ENCODE measurements around the gene PPP1R2. TPM values are rescaled to one million over a fixed set of nuclear protein-coding genes. Genes with fewer than 3 reads are reported as not detected.

PPP1R2 gene
- polyA plus RNA-seq, 3 donors = 60.6 to 65.4 (median 64.9) TPM

DNA sequence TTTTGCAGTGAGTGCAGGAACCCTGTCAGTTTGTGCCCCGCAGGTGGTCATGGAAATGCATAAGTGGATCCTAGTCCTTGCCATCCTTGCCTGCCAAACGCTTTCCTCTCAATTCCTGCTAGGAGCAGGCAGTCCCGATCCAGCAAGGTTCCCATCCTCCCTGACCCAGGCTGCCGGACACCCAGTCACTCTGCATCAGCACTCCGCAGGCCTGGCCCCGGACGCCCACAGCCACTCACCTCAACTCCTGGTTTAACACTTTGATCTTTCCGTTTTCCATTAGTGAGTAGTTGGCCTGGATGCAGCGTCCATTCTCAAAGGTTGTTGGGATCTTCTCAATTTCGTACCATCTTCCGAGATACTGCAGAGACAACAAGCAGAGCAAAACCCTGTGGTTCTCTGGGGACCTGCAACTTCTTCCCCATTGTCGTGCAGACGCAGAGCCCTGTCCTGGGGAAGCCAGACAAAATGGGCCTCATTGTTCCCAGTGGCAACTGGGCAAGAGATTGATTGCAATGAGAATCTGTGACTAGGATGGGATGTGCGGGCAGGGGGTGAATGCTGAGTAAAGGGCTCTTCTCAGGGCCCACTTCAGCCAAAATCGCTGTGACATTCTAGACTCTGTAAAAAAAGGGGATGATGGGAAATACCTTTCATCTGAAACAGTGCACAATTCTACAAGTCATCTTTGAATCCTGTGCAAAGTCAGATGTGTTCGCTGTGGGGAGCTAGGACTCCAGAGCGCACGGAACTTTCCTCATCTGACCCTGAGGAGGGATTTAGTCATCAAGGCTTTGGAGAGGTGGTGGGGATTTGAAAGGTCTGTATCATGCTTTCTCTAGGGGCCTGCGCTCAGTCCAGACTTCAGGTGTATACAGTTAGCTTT is 30.7 kb upstream of the PPP1R2 start:
- DNase-seq (ENCODE audit: extremely low read depth in 1 of 11, low read depth in 9 of 11, low spot score in 4 of 11) = no peak

DNA sequence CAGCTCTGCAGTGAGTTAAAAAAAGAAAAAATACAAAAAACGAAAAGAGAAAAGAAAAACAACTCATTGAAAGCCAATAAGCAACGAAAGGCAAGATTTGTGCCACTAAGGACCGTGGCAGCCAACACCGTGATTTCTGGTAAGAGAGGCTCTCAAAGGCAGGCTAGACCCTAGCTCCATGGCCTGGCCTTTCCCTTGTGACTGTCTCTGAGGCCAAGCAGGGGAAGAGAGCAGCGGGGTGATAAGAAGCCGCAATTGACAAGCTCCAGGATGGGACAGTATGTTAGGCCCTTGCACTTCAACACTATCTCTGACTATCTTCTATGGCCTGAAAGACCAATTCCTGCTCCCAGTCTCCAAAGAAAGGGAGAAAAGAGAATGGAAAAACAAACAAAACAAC is 28.2 kb upstream of the PPP1R2 start:
- no peak for DNase-seq (ENCODE audit: extremely low read depth in 1 of 11, low read depth in 9 of 11, low spot score in 4 of 11)

DNA sequence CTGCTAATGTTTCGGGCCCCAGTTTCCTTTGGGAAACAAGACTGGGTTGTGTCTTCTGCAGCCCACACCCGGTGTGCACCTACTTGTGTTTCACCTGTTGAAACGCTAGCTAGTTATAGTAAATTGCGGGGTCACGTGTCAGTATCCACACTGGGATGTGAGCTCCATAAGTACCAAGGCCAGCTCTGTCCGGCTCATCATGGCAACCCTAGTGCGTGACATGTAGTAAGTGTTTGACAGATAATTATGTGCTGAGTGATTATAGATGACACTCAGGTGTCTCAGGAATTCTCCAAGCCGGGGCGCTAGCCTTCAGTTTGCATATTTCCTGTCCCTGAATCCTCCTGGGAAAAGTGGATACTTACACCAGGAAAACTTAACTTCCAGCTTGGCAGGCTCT is 27.8 kb upstream of the PPP1R2 start:
- DNase-seq (ENCODE audit: extremely low read depth in 1 of 11, low read depth in 9 of 11, low spot score in 4 of 11) = no peak

DNA sequence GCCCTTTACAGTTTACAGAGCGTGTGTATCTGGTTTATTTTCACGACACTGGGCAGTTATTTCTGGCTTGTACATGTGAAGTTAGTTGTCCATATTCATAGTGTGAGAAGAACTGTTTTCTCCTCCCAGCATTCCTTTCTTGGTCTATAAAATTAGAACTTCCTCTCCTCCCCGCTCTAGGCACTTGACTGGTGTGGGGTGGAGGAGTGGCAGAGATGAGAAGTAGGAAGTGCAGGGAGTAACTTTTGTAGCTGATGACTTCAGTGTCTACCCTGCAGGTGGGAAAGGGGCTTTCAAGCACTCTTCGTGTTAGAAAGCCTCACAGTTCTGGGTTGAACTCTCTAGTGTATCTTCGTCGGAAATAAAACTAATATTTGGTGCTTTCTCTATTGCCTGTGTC is 27.2 kb upstream of the PPP1R2 start:
- DNase-seq (ENCODE audit: extremely low read depth in 1 of 11, low read depth in 9 of 11, low spot score in 4 of 11) = no peak

DNA sequence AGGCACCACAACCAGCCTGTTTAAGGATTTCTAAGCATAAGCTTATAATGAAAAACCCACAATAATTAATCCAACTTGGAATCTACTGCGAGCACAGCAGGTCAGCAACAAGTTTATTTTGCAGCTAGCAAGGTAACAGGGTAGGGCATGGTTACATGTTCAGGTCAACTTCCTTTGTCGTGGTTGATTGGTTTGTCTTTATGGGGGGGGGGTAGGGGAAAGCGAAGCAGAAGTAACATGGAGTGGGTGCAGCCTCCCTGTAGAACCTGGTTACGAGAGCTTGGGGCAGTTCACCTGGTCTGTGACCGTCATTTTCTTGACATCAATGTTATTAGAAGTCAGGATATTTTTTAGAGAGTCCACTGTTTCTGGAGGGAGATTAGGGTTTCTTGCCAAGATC is 25.5 kb upstream of the PPP1R2 start:
- DNase-seq (ENCODE audit: extremely low read depth in 1 of 11, low read depth in 9 of 11, low spot score in 4 of 11) = no peak

DNA sequence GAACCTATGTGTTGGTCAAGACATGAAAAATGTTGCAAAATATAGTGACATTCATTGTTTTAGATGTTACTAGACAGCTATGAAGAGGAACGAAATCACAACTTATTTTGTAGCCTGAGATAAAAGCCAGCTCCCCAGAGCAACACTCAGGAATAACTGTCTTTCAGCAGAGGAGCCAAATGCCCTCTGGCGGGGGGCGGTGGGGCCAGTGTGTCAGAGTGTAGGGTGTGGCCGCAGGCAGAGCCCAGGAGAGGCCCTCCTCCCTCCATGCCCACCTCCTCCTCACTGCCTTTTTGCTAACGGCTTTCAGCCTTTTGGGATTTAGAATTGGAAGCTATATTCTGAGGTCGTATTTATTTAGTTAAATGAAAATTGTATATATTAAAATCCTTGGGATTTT is 23.7 kb upstream of the PPP1R2 start:
- no peak for DNase-seq (ENCODE audit: extremely low read depth in 1 of 11, low read depth in 9 of 11, low spot score in 4 of 11)

DNA sequence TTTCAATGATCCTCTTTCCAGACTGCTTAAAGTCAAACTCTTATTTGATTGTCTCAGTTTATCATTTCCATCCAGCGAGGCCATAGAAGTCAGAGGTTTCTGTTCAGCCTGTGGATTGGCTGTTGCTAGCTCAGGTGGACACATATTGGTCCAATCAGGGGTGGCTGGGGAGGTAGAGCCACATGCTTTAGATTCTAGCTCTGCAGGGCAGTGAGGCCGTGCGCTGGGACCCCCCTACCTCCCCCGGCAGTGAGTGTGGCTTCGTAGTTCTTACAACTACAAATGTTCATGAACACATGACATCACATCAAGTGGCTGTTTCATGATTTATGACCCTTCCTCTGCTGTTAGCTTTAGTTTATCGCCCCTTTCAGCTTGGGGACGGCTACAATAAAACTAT is 22.6 kb upstream of the PPP1R2 start:
- no peak for DNase-seq (ENCODE audit: extremely low read depth in 1 of 11, low read depth in 9 of 11, low spot score in 4 of 11)

DNA sequence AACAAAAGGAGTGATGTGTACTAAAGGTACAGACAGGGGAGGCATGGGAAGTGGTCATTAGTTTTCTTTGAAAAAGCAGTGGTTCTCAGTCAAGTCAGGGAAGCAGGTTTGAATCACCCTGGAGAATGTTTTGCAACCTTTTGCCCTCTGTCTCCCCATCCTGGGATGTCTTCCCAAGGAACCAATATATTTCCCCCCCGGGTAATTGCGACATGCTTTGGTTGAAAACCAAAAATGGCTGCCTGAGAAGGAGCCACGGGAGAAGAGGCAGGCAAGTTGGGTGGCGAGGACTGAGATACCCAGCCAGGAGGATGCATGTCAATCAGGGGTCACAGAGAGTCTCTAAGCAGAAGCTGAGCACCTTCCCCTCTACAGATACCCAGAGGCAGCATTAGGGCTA is 20.2 kb upstream of the PPP1R2 start:
- no peak for DNase-seq (ENCODE audit: extremely low read depth in 1 of 11, low read depth in 9 of 11, low spot score in 4 of 11)

DNA sequence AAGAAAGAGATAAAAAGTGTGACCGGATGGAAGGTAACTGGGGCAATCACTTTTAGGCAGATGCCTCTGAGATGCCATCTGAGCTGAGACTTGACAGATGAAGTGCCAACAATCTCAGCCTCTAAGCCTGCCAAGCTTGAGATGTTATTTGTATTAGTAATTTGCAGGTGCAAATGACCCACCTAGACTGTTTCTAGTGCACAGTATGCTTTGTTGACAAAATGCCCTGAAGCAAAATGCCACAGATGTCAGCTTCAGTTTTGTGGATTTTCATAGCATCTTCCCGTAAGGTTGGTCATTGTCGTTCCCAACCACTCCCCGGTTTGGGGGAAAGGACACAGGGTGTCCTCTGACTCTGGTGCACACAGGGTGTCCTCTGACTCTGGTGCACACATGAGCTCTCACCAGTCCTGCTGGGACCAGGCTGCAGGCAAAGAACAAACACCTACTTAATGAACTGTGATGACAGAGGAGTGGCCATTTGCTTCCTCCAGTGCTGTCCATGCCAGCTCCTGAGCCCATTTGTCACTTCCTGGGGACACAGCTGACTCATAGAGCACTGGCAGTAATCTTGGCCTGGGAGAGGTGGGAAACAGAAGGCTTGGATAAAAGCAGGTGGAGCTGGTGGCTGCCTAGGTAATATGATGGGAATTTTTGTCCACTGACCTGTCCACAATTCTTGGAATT is 16.7 kb upstream of the PPP1R2 start:
- no peak for DNase-seq (ENCODE audit: extremely low read depth in 1 of 11, low read depth in 9 of 11, low spot score in 4 of 11)

DNA sequence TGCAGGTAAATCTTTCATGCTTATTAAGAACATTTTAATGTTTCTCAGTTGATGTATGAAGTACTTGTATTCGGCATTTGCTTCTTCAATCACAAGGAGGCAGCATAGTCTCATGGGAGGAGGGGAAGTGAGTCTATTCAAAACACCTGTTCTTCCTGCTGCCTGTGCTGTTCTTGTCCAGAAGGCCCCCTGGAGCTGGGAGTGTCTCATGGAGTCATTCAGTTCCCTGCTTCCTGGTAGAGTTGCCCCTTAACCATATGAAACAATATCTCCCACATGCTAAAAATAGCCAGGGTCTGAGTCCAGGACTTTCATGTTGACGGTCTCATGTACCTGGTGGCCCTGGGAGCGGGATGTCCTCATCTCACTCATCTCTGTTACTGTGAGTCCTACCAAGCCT is 15.5 kb upstream of the PPP1R2 start:
- peak in 2 of 11 donors; percentile 32 to 43 for DNase-seq (ENCODE audit: extremely low read depth in 1 of 11, low read depth in 9 of 11, low spot score in 4 of 11)

DNA sequence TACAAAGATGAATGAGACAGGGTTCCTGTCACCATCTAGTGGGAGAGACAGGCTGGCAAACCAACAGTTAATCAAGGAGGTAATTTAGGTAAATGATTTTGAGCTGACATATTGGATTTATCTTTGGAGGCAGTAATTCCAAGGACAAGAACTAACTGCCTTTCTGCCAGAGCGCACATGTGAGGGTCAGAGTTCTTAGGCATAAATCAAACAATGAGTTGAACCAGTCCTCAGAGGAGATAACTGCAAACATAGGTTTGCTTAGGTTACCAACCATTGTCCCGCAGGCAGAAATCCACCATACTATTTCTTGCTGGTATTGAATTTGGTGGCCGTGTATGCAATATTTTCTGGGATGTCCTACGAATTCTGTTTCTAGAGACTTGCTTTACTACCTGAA is 14.2 kb upstream of the PPP1R2 start:
- no peak for DNase-seq (ENCODE audit: extremely low read depth in 1 of 11, low read depth in 9 of 11, low spot score in 4 of 11)

DNA sequence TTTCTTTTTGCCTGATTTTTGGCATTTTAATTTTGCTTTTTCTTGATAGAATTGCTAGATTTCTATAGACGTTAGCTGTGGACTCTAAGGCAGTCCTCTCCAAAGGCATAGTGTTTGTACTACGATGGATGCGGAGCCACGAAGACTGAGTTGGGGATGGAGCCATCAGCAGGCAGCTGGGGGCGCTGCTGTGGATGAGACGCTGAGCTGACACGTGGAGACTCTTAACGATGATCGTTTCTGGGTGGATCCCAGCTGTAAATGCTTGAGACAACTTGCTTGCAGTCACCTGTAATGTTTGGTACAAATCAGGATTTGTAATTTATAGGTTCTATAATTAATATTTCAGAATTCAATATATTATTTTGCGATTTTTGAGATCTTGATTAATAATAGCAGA is 13.3 kb upstream of the PPP1R2 start:
- no peak for DNase-seq (ENCODE audit: extremely low read depth in 1 of 11, low read depth in 9 of 11, low spot score in 4 of 11)

DNA sequence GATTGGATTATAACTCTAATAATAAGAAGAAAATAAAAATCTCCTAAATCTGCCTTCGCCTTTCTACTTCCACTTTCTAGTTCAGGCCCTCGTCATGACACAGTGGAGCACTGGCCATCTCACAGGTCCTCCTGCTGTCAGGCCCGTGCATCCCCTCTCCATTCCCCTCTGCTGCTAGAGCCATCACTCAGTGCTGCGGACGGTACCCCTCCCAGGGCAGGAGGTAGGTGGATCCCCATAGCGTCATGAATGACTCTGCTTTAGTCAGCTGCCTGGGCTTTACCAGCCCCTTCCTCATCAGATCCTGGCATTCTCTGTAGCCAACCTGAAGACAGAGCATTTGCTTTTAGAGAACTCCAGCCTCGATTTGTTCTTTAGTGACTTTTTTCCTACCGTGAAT is 12.0 kb upstream of the PPP1R2 start:
- no peak for DNase-seq (ENCODE audit: extremely low read depth in 1 of 11, low read depth in 9 of 11, low spot score in 4 of 11)

DNA sequence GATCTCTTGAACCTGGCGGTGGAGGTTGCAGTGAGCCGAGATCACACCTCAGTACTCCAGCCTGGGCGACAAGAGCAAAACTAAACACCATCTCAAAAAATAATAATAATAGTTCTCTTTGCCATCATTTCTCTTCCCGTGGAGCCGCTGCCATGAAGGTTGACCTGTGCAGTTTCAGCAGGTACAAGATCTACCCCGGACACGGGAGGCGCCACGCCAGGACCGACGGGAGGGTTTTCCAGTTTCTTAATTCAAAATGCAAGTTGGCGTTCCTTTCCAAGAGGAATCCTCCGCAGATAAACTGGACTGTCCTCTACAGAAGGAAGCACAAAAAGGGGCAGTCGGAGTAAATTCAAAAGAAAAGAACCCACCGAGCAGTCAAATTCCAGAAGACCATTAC is 11.3 kb upstream of the PPP1R2 start:
- DNase-seq (ENCODE audit: extremely low read depth in 1 of 11, low read depth in 9 of 11, low spot score in 4 of 11) = no peak

DNA sequence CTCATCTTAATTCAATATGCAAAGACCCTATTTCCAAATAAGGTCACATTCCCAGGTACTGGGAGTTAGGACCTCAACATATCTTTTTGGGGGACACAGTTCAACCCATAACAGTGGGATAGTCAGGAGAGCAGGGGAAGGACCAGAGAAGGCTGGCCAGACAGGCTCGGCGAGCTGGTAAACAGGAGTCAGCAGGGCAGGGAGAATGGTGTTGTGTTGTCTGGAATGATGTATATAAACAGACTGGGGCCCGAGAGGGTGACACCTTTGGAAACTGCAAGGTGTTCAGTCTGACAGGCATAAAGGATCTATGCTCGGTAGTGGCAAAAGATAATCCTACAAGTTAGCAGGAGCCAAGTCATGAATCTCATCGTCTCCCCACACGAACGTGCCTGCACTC is 10.1 kb upstream of the PPP1R2 start:
- no peak for DNase-seq (ENCODE audit: extremely low read depth in 1 of 11, low read depth in 9 of 11, low spot score in 4 of 11)

DNA sequence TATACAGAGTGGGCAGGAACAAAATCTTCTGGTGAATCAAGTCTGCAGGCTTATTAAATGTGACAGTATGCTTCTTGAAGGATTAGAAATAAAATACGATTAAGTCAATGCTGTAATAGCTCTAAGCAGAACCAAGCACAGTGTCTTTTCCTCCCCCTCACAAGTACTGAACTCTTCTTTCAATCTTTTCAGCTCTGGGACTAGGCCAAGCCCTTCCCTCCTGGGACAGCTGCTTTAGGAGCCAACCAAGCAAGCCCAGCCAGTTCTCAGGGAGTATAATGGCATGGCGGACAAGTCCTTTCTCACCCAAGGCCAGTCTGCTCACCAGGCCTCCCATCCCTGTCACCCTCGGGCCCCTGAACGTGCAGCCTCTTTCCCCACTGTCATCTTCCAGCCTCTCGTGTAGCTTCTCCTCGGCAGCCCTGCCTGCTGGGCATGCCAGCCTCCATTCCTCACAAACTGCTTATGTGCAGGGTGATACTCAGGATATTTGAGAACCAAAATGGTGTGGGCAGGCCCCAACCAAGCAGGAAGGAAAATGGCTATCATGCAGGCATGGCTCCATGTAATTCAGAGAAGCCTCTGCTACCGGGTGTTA is 8.4 kb upstream of the PPP1R2 start:
- no peak for DNase-seq (ENCODE audit: extremely low read depth in 1 of 11, low read depth in 9 of 11, low spot score in 4 of 11)

DNA sequence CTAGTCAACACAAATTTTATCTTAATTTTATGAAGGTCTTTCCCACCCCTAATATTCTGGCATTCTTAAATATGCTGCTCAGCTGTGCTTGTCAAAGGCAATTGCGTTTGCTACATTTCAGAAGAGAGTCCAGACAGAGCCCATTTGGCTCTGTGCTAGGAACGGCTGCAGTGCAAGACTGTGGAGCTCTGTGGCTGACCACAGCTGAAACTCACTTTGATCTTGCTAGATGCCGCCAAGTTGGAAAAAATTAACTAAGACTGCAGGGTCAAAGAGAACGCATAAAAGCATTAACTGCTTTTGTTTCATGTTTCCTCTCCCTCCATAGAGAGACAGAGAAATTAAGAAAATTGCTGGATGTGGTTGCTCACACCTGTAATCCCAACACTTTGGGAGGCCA is 7.6 kb upstream of the PPP1R2 start:
- DNase-seq (ENCODE audit: extremely low read depth in 1 of 11, low read depth in 9 of 11, low spot score in 4 of 11) = peak in 2 of 11 donors; percentile 38 to 52

DNA sequence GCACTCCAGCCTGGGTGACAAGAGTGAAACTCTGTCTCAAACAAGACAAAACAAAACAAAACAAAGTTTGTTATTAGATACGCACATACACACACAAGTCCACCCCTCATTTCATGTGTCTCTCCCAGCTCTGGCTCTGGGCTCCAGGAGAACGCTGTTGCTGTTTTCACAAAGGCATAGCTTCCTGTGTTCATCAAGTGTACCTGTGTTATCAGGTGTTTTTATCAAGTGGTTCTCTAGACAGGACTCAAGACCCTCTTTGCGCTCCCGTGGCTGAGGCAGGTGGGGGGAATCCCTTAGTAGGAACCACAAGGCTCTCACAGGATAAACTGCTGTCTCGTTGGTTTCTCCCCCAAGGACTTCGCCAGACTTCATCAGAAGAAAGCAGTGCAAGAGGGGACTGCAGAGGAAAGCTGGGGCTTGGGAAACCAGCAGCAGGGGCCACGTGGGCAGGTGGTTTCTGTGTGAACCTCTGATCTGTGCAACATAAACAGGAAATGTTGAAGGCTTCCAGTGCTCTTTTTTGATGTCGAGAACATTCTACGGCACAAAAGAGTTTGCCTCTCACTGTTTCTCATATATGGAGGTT is 6.9 kb upstream of the PPP1R2 start:
- DNase-seq (ENCODE audit: extremely low read depth in 1 of 11, low read depth in 9 of 11, low spot score in 4 of 11) = no peak

DNA sequence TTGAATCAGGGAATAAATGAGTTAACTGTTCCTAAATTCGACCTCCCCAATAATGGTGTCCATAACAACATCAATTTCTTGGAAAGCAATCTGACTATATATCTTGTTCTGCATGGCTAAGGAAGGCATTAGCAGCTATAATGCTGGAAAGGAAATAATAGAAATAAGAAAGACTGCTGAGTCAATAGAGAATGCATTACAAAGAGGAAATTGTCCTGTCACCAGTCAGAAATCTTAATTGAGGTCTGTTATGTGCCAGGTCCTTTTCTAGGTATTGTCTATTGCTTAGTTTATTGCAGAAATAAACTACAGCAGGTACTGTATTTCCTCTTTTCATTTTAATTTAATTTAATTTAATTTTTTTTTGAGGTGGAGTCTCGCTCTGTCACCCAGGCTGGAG is 5.9 kb upstream of the PPP1R2 start:
- no peak for DNase-seq (ENCODE audit: extremely low read depth in 1 of 11, low read depth in 9 of 11, low spot score in 4 of 11)

DNA sequence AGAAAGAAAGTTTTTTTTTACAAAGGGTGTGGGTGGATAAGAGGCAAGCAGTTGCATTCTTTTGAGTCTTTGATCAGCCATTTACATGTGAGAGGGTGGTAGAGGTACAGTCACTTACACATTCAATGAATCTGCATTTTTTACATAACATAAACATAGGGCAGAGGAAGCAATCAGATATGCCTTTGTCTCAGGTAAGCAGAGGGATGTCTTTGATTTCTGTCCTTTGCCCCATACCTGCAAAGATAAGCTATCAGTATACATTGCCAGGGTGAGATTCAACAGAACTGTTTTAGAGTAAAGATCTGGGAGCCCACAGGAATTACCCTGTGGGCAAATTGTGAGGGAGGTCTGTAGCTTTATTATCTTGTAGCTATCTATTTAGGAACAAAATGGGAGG is 5.4 kb upstream of the PPP1R2 start:
- DNase-seq (ENCODE audit: extremely low read depth in 1 of 11, low read depth in 9 of 11, low spot score in 4 of 11) = no peak
